C4-2B (cell line): Measurements from ENCODE around the gene APP.

ENCODE experiments used
- H3K27ac ChIP-seq: fragments of 450-650 bp; 2 replicates; pipeline ENCODE4 v1.5.1; 2017
- CTCF ChIP-seq: fragments of 450-650 bp; conservative IDR thresholded peaks from 2 replicates; pipeline ENCODE4 v1.5.1; 2017; ENCODE audit warnings: mild to moderate bottlenecking
- ZFX ChIP-seq: fragments of 450-650 bp; IDR thresholded peaks from 2 replicates; pipeline ENCODE4 v1.6.1; 2017

APP gene

GRCh38 chr21:26052057-26052456 is 118.5 kb downstream of the APP start:
- no peak for TF ChIP-seq ZFX
- no peak for TF ChIP-seq CTCF
- H3K27ac ChIP-seq, result no peak overlapping the region

- TF ChIP-seq ZFX (no peak), CTCF (no peak)
These were observed 119.7 kb downstream of the APP start for GRCh38 chr21:26050857-26051256.

GRCh38 chr21:26049803-26050202 is 120.8 kb downstream of the APP start:
- H3K27ac ChIP-seq, result no peak overlapping the region
- no peak for TF ChIP-seq ZFX
- TF ChIP-seq CTCF, result no peak

More at GRCh38 chr21:26050857-26051256, 119.7 kb downstream of the APP start:
- H3K27ac ChIP-seq, result no peak overlapping the region

GRCh38 chr21:26047279-26047967 is 123.1 kb downstream of the APP start:
- no peak overlapping the region for H3K27ac ChIP-seq
- TF ChIP-seq ZFX (no peak), CTCF (no peak)

- no peak overlapping the region for H3K27ac ChIP-seq
- TF ChIP-seq ZFX (no peak), CTCF (no peak)
These were observed 126.7 kb downstream of the APP start for GRCh38 chr21:26043891-26044290.

GRCh38 chr21:26042181-26042876 is 128.2 kb downstream of the APP start:
- H3K27ac ChIP-seq, result no peak overlapping the region
- TF ChIP-seq CTCF (no peak), ZFX (no peak)

- no peak for TF ChIP-seq CTCF
- no peak for TF ChIP-seq ZFX
- H3K27ac ChIP-seq, result no peak overlapping the region
These were observed 129.0 kb downstream of the APP start for GRCh38 chr21:26041431-26042180.
